ENCODE results near the gene AGTPBP1. TPM values are rescaled to one million over a fixed set of nuclear protein-coding genes. Genes with fewer than 3 reads are reported as not detected.

AGTPBP1 gene
- total and polyA plus RNA-seq, 4 donors: 8.6 to 32.7 (median 18.3) TPM

- peaks cover 0 to 4% of the 10 kb centered on the region in 2 donors for H3K36me3 ChIP-seq (ENCODE audit: control insufficient read depth in 1 of 2, insufficient read depth in 2 of 2, low read length in 1 of 2)
- H3K27ac ChIP-seq (ENCODE audit: low read depth in 1 of 2, low read length in 2 of 2): no peak overlapping the region
- no peaks in the 10 kb centered on the region for H3K9me3 ChIP-seq (ENCODE audit: control insufficient read depth, low read length)
- no peak for ATAC-seq (ENCODE audit: low FRiP score)
- DNase-seq: no peak
- no peaks in the 10 kb centered on the region for H3K4me1 ChIP-seq (ENCODE audit: control insufficient read depth in 1 of 2, insufficient read depth in 2 of 2, low read length in 2 of 2)
- intact Hi-C loops (cut with DNase I): no loop called here
- WGBS, 2 donors: 84 to 93% methylated on average over 3 of the region's 3 CpGs
- H3K27me3 ChIP-seq (ENCODE audit: control insufficient read depth in 1 of 2, insufficient read depth in 2 of 2, low read length in 1 of 2): no peaks in the 10 kb centered on the region
- no peak overlapping the region for H3K4me3 ChIP-seq (ENCODE audit: low read length in 2 of 2)
Measured at GRCh38 chr9:85559526-85559925, 182.2 kb downstream of the AGTPBP1 start.

- intact Hi-C loops (cut with DNase I): no loop called here
- DNase-seq (no peak), ATAC-seq (ENCODE audit: low FRiP score) (no peak)
Measured at GRCh38 chr9:85554349-85554748, 187.4 kb downstream of the AGTPBP1 start.

GRCh38 chr9:85553475-85553874 is 188.3 kb downstream of the AGTPBP1 start:
- no peak overlapping the region for H3K4me3 ChIP-seq (ENCODE audit: low read length in 2 of 2)
- no peak for ATAC-seq (ENCODE audit: low FRiP score)
- intact Hi-C loops (cut with DNase I): no loop called here
- H3K9me3 ChIP-seq (ENCODE audit: control insufficient read depth, low read length): no peaks in the 10 kb centered on the region
- H3K27ac ChIP-seq (ENCODE audit: low read depth in 1 of 2, low read length in 2 of 2): no peak overlapping the region
- DNase-seq: no peak
- no peaks in the 10 kb centered on the region for H3K27me3 ChIP-seq (ENCODE audit: control insufficient read depth in 1 of 2, insufficient read depth in 2 of 2, low read length in 1 of 2)
- H3K4me1 ChIP-seq (ENCODE audit: control insufficient read depth in 1 of 2, insufficient read depth in 2 of 2, low read length in 2 of 2): no peaks in the 10 kb centered on the region
- 98% methylated on average over 5 of the region's 5 CpGs for WGBS, 2 donors
- H3K36me3 ChIP-seq (ENCODE audit: control insufficient read depth in 1 of 2, insufficient read depth in 2 of 2, low read length in 1 of 2): no peaks in the 10 kb centered on the region

More at GRCh38 chr9:85554349-85554748, 187.4 kb downstream of the AGTPBP1 start:
- Histone ChIP-seq H3K9me3 (ENCODE audit: control insufficient read depth, low read length) (no peaks in the 10 kb centered on the region), H3K4me3 (ENCODE audit: low read length in 2 of 2) (no peak overlapping the region), H3K4me1 (ENCODE audit: control insufficient read depth in 1 of 2, insufficient read depth in 2 of 2, low read length in 2 of 2) (no peaks in the 10 kb centered on the region), H3K36me3 (ENCODE audit: control insufficient read depth in 1 of 2, insufficient read depth in 2 of 2, low read length in 1 of 2) (no peaks in the 10 kb centered on the region), H3K27me3 (ENCODE audit: control insufficient read depth in 1 of 2, insufficient read depth in 2 of 2, low read length in 1 of 2) (no peaks in the 10 kb centered on the region), H3K27ac (ENCODE audit: low read depth in 1 of 2, low read length in 2 of 2) (no peak overlapping the region)
- WGBS, 2 donors: 99 to 100% methylated on average over 1 of the region's 1 CpG

GRCh38 chr9:85547599-85547998 is 194.2 kb downstream of the AGTPBP1 start:
- H3K4me3 ChIP-seq (ENCODE audit: low read length in 2 of 2): no peak overlapping the region
- no peak overlapping the region for H3K27ac ChIP-seq (ENCODE audit: low read depth in 1 of 2, low read length in 2 of 2)
- intact Hi-C loops (cut with DNase I): no loop called here
- no peaks in the 10 kb centered on the region for H3K4me1 ChIP-seq (ENCODE audit: control insufficient read depth in 1 of 2, insufficient read depth in 2 of 2, low read length in 2 of 2)
- H3K36me3 ChIP-seq (ENCODE audit: control insufficient read depth in 1 of 2, insufficient read depth in 2 of 2, low read length in 1 of 2): no peaks in the 10 kb centered on the region
- ATAC-seq (ENCODE audit: low FRiP score) (no peak), DNase-seq (no peak)
- no peaks in the 10 kb centered on the region for H3K27me3 ChIP-seq (ENCODE audit: control insufficient read depth in 1 of 2, insufficient read depth in 2 of 2, low read length in 1 of 2)
- H3K9me3 ChIP-seq (ENCODE audit: control insufficient read depth, low read length): no peaks in the 10 kb centered on the region
- 94 to 97% methylated on average over 2 of the region's 2 CpGs for WGBS, 2 donors

- Histone ChIP-seq H3K4me3 (ENCODE audit: low read length in 2 of 2) (no peak overlapping the region), H3K4me1 (ENCODE audit: control insufficient read depth in 1 of 2, insufficient read depth in 2 of 2, low read length in 2 of 2) (no peaks in the 10 kb centered on the region), H3K27me3 (ENCODE audit: control insufficient read depth in 1 of 2, insufficient read depth in 2 of 2, low read length in 1 of 2) (no peaks in the 10 kb centered on the region), H3K27ac (ENCODE audit: low read depth in 1 of 2, low read length in 2 of 2) (no peak overlapping the region), H3K9me3 (ENCODE audit: control insufficient read depth, low read length) (no peaks in the 10 kb centered on the region), H3K36me3 (ENCODE audit: control insufficient read depth in 1 of 2, insufficient read depth in 2 of 2, low read length in 1 of 2) (no peaks in the 10 kb centered on the region)
- WGBS, 2 donors: 82 to 87% methylated on average over 1 of the region's 1 CpG
- no peak for DNase-seq
- ATAC-seq (ENCODE audit: low FRiP score): no peak
- intact Hi-C loops (cut with DNase I): no loop called here
Measured at GRCh38 chr9:85543196-85543595, 198.6 kb downstream of the AGTPBP1 start.

GRCh38 chr9:85541876-85542275 is 199.9 kb downstream of the AGTPBP1 start:
- WGBS, 2 donors: 33 to 38% methylated on average over 4 of the region's 4 CpGs
- Histone ChIP-seq H3K9me3 (ENCODE audit: control insufficient read depth, low read length) (no peaks in the 10 kb centered on the region), H3K4me3 (ENCODE audit: low read length in 2 of 2) (no peak overlapping the region), H3K4me1 (ENCODE audit: control insufficient read depth in 1 of 2, insufficient read depth in 2 of 2, low read length in 2 of 2) (no peaks in the 10 kb centered on the region), H3K27ac (ENCODE audit: low read depth in 1 of 2, low read length in 2 of 2) (no peak overlapping the region), H3K27me3 (ENCODE audit: control insufficient read depth in 1 of 2, insufficient read depth in 2 of 2, low read length in 1 of 2) (no peaks in the 10 kb centered on the region), H3K36me3 (ENCODE audit: control insufficient read depth in 1 of 2, insufficient read depth in 2 of 2, low read length in 1 of 2) (no peaks in the 10 kb centered on the region)
- intact Hi-C loops (cut with DNase I): no loop called here
- DNase-seq (no peak), ATAC-seq (ENCODE audit: low FRiP score) (no peak)

GRCh38 chr9:85536514-85536913 is 205.2 kb downstream of the AGTPBP1 start:
- H3K4me3 ChIP-seq (ENCODE audit: low read length in 2 of 2): no peak overlapping the region
- no peak for ATAC-seq (ENCODE audit: low FRiP score)
- intact Hi-C loops (cut with DNase I): no loop called here
- H3K27me3 ChIP-seq (ENCODE audit: control insufficient read depth in 1 of 2, insufficient read depth in 2 of 2, low read length in 1 of 2): no peaks in the 10 kb centered on the region
- DNase-seq: no peak
- H3K4me1 ChIP-seq (ENCODE audit: control insufficient read depth in 1 of 2, insufficient read depth in 2 of 2, low read length in 2 of 2): peaks cover 2 to 4% of the 10 kb centered on the region in 2 donors
- WGBS, 2 donors: 34% methylated on average over 6 of the region's 6 CpGs
- H3K9me3 ChIP-seq (ENCODE audit: control insufficient read depth, low read length): no peaks in the 10 kb centered on the region
- no peaks in the 10 kb centered on the region for H3K36me3 ChIP-seq (ENCODE audit: control insufficient read depth in 1 of 2, insufficient read depth in 2 of 2, low read length in 1 of 2)
- H3K27ac ChIP-seq (ENCODE audit: low read depth in 1 of 2, low read length in 2 of 2): no peak overlapping the region

- intact Hi-C loops (cut with DNase I): no loop called here
- 4 to 5% methylated on average over 2 of the region's 2 CpGs for WGBS, 2 donors
- no peaks in the 10 kb centered on the region for H3K9me3 ChIP-seq (ENCODE audit: control insufficient read depth, low read length)
- H3K36me3 ChIP-seq (ENCODE audit: control insufficient read depth in 1 of 2, insufficient read depth in 2 of 2, low read length in 1 of 2): no peaks in the 10 kb centered on the region
- no peak overlapping the region for H3K27ac ChIP-seq (ENCODE audit: low read depth in 1 of 2, low read length in 2 of 2)
- no peaks in the 10 kb centered on the region for H3K27me3 ChIP-seq (ENCODE audit: control insufficient read depth in 1 of 2, insufficient read depth in 2 of 2, low read length in 1 of 2)
- ATAC-seq (ENCODE audit: low FRiP score) (peak; percentile 12), DNase-seq (peak in 1 of 2 donors; percentile 73)
- H3K4me1 ChIP-seq (ENCODE audit: control insufficient read depth in 1 of 2, insufficient read depth in 2 of 2, low read length in 2 of 2): peaks cover 2 to 4% of the 10 kb centered on the region in 2 donors
- H3K4me3 ChIP-seq (ENCODE audit: low read length in 2 of 2): no peak overlapping the region
Measured at GRCh38 chr9:85536076-85536475, 205.7 kb downstream of the AGTPBP1 start.

- DNase-seq: peak in 1 of 2 donors; percentile 67
- H3K27me3 ChIP-seq (ENCODE audit: control insufficient read depth in 1 of 2, insufficient read depth in 2 of 2, low read length in 1 of 2): no peaks in the 10 kb centered on the region
- intact Hi-C loops (cut with DNase I): no loop called here
- H3K4me1 ChIP-seq (ENCODE audit: control insufficient read depth in 1 of 2, insufficient read depth in 2 of 2, low read length in 2 of 2): peaks cover 2 to 4% of the 10 kb centered on the region in 2 donors
- H3K9me3 ChIP-seq (ENCODE audit: control insufficient read depth, low read length): no peaks in the 10 kb centered on the region
- no peak overlapping the region for H3K27ac ChIP-seq (ENCODE audit: low read depth in 1 of 2, low read length in 2 of 2)
- 96 to 97% methylated on average over 8 of the region's 8 CpGs for WGBS, 2 donors
- no peaks in the 10 kb centered on the region for H3K36me3 ChIP-seq (ENCODE audit: control insufficient read depth in 1 of 2, insufficient read depth in 2 of 2, low read length in 1 of 2)
- ATAC-seq (ENCODE audit: low FRiP score): no peak
- no peak overlapping the region for H3K4me3 ChIP-seq (ENCODE audit: low read length in 2 of 2)
Measured at GRCh38 chr9:85534340-85534739, 207.4 kb downstream of the AGTPBP1 start.
